Hippocampal formation (tissue), 2 donors: ENCODE measurements around the gene ITPR1.

Experiments
- DNase-seq, 2 donors: peaks; one replicate each; lab custom pipeline; 2025; lab: John Stamatoyannopoulos, UW

Gene ITPR1

GRCh38 chr3:4509983-4510755 lies 17.0 kb downstream of the ITPR1 start:
- no peak for DNase-seq

- DNase-seq: no peak
Measured at GRCh38 chr3:4511491-4512262, 18.5 kb downstream of the ITPR1 start.

- no peak for DNase-seq
Measured at GRCh38 chr3:4512895-4513616, 19.9 kb downstream of the ITPR1 start.

GRCh38 chr3:4514321-4514720 lies 21.2 kb downstream of the ITPR1 start:
- no peak for DNase-seq

- DNase-seq: no peak
Measured at GRCh38 chr3:4514916-4515315, 21.8 kb downstream of the ITPR1 start.

GRCh38 chr3:4515916-4516579 lies 22.9 kb downstream of the ITPR1 start:
- no peak for DNase-seq

- no peak for DNase-seq
Measured at GRCh38 chr3:4517093-4517492, 23.9 kb downstream of the ITPR1 start.

- DNase-seq: no peak
Measured at GRCh38 chr3:4517643-4518311, 24.6 kb downstream of the ITPR1 start.

- DNase-seq: no peak
Measured at GRCh38 chr3:4520033-4520816, 27.1 kb downstream of the ITPR1 start.

GRCh38 chr3:4522947-4523346 lies 29.8 kb downstream of the ITPR1 start:
- no peak for DNase-seq

GRCh38 chr3:4523710-4524698 lies 30.9 kb downstream of the ITPR1 start:
- no peak for DNase-seq

GRCh38 chr3:4525560-4526223 lies 32.5 kb downstream of the ITPR1 start:
- no peak for DNase-seq

GRCh38 chr3:4528320-4528719 lies 35.2 kb downstream of the ITPR1 start:
- no peak for DNase-seq

- no peak for DNase-seq
Measured at GRCh38 chr3:4528819-4529600, 35.9 kb downstream of the ITPR1 start.

- DNase-seq: no peak
Measured at GRCh38 chr3:4529876-4530588, 36.9 kb downstream of the ITPR1 start.

- DNase-seq: no peak
Measured at GRCh38 chr3:4531478-4532025, 38.4 kb downstream of the ITPR1 start.

- DNase-seq: no peak
Measured at GRCh38 chr3:4532535-4533112, 39.5 kb downstream of the ITPR1 start.
